HepG2 (cell line): ENCODE data around the gene RABGAP1L. TPM values are rescaled to one million over a fixed set of nuclear protein-coding genes. Genes with fewer than 3 reads are reported as not detected.
"Not testable (repeated sequence)": the region's sequence is repeated elsewhere in the genome, so short reads cannot be mapped to it uniquely, and the experiment has no call there.

ENCODE experiments used
- ATAC-seq: fragments of 200-7000 bp; cut with Tn5 transposase; 3 replicates; pipeline ENCODE4 v1.9.1; 2020; ENCODE audit warnings: mild to moderate bottlenecking, moderate library complexity
- BruUV-seq: library from RNA; stranded (reverse); fragments of 400-500 nt; replicated peaks from 2 replicates; lab custom pipeline; 2021; lab: Mats Ljungman, UMichigan
- CTCF ChIA-PET: fragments of 300-600 bp; formaldehyde crosslinking; extraction: SDS; loops from one replicate; lab custom pipeline; 2021; ENCODE audit warnings: low total read pairs, inconsistent platforms, low intra/inter-chr PET ratio; lab: Yijun Ruan, JAX
- POLR2A ChIA-PET: fragments of 350-600 bp; sonication (Branson Sonifier 250); formaldehyde crosslinking; loops from one replicate; lab custom pipeline; 2020; ENCODE audit warnings: antibody characterized with exemption, inconsistent platforms; lab: Yijun Ruan, JAX
- DNase-seq: peaks from one replicate; pipeline ENCODE4 v3.0.0-alpha.2; 2015; ENCODE audit warnings: low spot score
- FAIRE-seq: peaks from 3 replicates; lab custom pipeline; 2011; peaks lifted over from hg19 to GRCh38; lab: Jason Lieb, UNC
- H2AFZ ChIP-seq: one replicate; pipeline ENCODE4 v1.6.1; 2011; ENCODE audit warnings: low read length, inconsistent platforms
- H3K27ac ChIP-seq: fragments of 300-600 bp; 3 replicates; pipeline ENCODE4 v1.8.0; 2011; ENCODE audit warnings: mixed run types, mild to moderate bottlenecking, mixed read lengths, low read length, inconsistent platforms; ENCODE audit not compliant: insufficient read depth; ENCODE audit errors: extremely low read length
- H3K27me3 ChIP-seq, 2 experiments: fragments of 200-600 bp in 1 of 2; 2 replicates in 1 of 2; 3 replicates in 1 of 2; pipeline versions ENCODE4 v1.6.0 to v1.8.0; 2011; ENCODE audit warnings: low read length in 2 of 2, mild to moderate bottlenecking in 2 of 2, moderate library complexity in 2 of 2, inconsistent platforms in 1 of 2; ENCODE audit not compliant: insufficient read depth in 2 of 2, control insufficient read depth in 1 of 2
- H3K36me3 ChIP-seq, 2 experiments: fragments of 200-600 bp in 1 of 2; replicated peaks in 1 of 2; 2 replicates in 1 of 2; 3 replicates in 1 of 2; pipeline versions ENCODE4 v1.5.1 to v1.8.0; 2011; ENCODE audit warnings: low read length in 2 of 2, inconsistent platforms in 1 of 2; ENCODE audit not compliant: insufficient read depth in 2 of 2, control insufficient read depth in 1 of 2
- H3K4me1 ChIP-seq: 2 replicates; pipeline ENCODE4 v1.5.1; 2012; ENCODE audit warnings: low read length, inconsistent platforms; ENCODE audit not compliant: insufficient read depth
- H3K4me2 ChIP-seq: 2 replicates; pipeline ENCODE4 v1.6.0; 2011; ENCODE audit warnings: low read depth, low read length, inconsistent platforms
- H3K4me3 ChIP-seq, 3 experiments: fragments of 200-600 bp in 1 of 3; sonication (generic), shearing (Covaris generic) in 1 of 3; replicated peaks in 1 of 3; 2 replicates each; pipeline ENCODE4 v1.5.1; 2011 to 2016; ENCODE audit warnings: low read length in 3 of 3, inconsistent platforms in 2 of 3, low read depth in 2 of 3, mild to moderate bottlenecking in 2 of 3, control low read depth in 1 of 3, mixed read lengths in 1 of 3; ENCODE audit not compliant: insufficient read depth in 1 of 3
- H3K79me2 ChIP-seq: one replicate; pipeline ENCODE4 v1.6.1; 2011; ENCODE audit warnings: low read length, inconsistent platforms; ENCODE audit not compliant: insufficient read depth
- H3K9ac ChIP-seq: 2 replicates; pipeline ENCODE4 v1.6.0; 2011; ENCODE audit warnings: mild to moderate bottlenecking, low read depth, low read length, inconsistent platforms; ENCODE audit not compliant: insufficient read depth
- H3K9me3 ChIP-seq: 2 replicates; pipeline ENCODE4 v1.5.1; 2012; ENCODE audit warnings: mild to moderate bottlenecking, low read length
- H4K20me1 ChIP-seq: 2 replicates; pipeline ENCODE4 v1.6.0; 2011; ENCODE audit warnings: inconsistent platforms, mild to moderate bottlenecking, low read length, moderate library complexity; ENCODE audit not compliant: insufficient read depth
- GMEB1 ChIP-seq: sonication (generic); formaldehyde crosslinking; IDR thresholded peaks from 2 replicates; pipeline ENCODE4 v1.5.1; 2020; ENCODE audit warnings: missing genetic modification reagents, mild to moderate bottlenecking, borderline replicate concordance
- GRHL1 ChIP-seq: sonication (generic); formaldehyde crosslinking; conservative IDR thresholded peaks from 2 replicates; pipeline ENCODE4 v1.8.0; 2022; ENCODE audit warnings: missing genetic modification reagents
- HMGXB4 ChIP-seq, 2 experiments: sonication (generic) in 1 of 2; formaldehyde crosslinking in 1 of 2; IDR thresholded peaks; 2 replicates each; pipeline versions ENCODE4 v1.4.0 to v1.6.1; 2018 to 2020; ENCODE audit warnings: missing genetic modification reagents in 2 of 2, borderline replicate concordance in 1 of 2, low read depth in 1 of 2, mild to moderate bottlenecking in 1 of 2, missing biosample characterization in 1 of 2
- HNF4A ChIP-seq: sonication (generic); formaldehyde crosslinking; IDR thresholded peaks from 2 replicates; pipeline ENCODE4 v1.4.0; 2020; ENCODE audit warnings: missing genetic modification reagents
- RAD21 ChIP-seq: fragments of 450-650 bp; formaldehyde crosslinking; IDR thresholded peaks from 2 replicates; pipeline ENCODE4 v1.5.0; 2020; ENCODE audit warnings: mild to moderate bottlenecking
- ZNF773 ChIP-seq: sonication (generic); formaldehyde crosslinking; IDR thresholded peaks from 2 replicates; pipeline ENCODE4 v1.4.0; 2020; ENCODE audit warnings: missing genetic modification reagents, borderline replicate concordance
- WGBS: methylation state at CpG from one replicate; pipeline ENCODE4 v1.1.6; 2017; ENCODE audit warnings: low lambda C conversion rate; 5-methylcytosine and 5-hydroxymethylcytosine counted together
- in situ Hi-C: cut with HindIII; loops from 2 replicates; pipeline ENCODE4 v1.10.0; 2017; ENCODE audit warnings: low pct_unique_long_range_greater_than_20kb; ENCODE audit not compliant: extremely low pct_ligation_motif_present
- intact Hi-C: fragments of 100-400 bp; cut with micrococcal nuclease; formaldehyde crosslinking; loops from one replicate; pipeline ENCODE4 v1.10.0; 2022; ENCODE audit not compliant: unreplicated experiment
- polyA plus RNA-seq, 8 experiments: library from polyadenylated mRNA; depleted of rRNA in 3 of 8; stranded (reverse) in 7 of 8; unstranded in 1 of 8; fragments of >200 nt; fragmentation: Illumina TruSeq in 4 of 8; extraction: Trizol in 4 of 8; gene quantifications; 2 replicates each; pipeline versions ENCODE4 v1.2.1 to v1.2.3, GENCODE V29; 2011 to 2016; ENCODE audit warnings: low read depth in 4 of 8, missing spikeins in 1 of 8, mixed read lengths in 1 of 8; ENCODE audit not compliant: insufficient read depth in 1 of 8
- total RNA-seq, 5 experiments: library from RNA; depleted of rRNA; stranded (reverse); fragments of >200 nt; fragmentation: Illumina TruSeq; extraction: Trizol; gene quantifications; 2 replicates each; pipeline ENCODE4 v1.2.3, GENCODE V29; 2016; ENCODE audit warnings: low read depth in 1 of 5

Gene RABGAP1L
- total and polyA plus RNA-seq, 2 of the 13 experiments (the other 11 are each of a cell fraction or from before 2014, with no cell fraction given), result 7.9 to 22.6 TPM

- no peak for TF ChIP-seq ZNF773 (CRISPR knock-in tag)
- TF ChIP-seq HNF4A, result peak; percentile 85
Observed at GRCh38 chr1:174174461-174175329, 15.4 kb downstream of the RABGAP1L start (continued).

GRCh38 chr1:174178459-174178858, 19.1 kb downstream of the RABGAP1L start:
- FAIRE-seq, CTCF ChIA-PET, DNase-seq, H3K4me2 ChIP-seq, H2AFZ ChIP-seq, POLR2A ChIA-PET, ATAC-seq, H4K20me1 ChIP-seq, H3K27me3 ChIP-seq, intact Hi-C loops, H3K4me3 ChIP-seq, H3K27ac ChIP-seq, H3K36me3 ChIP-seq, H3K9me3 ChIP-seq, H3K9ac ChIP-seq, BruUV-seq, in situ Hi-C loops: not testable (repeated sequence)
- H3K79me2 ChIP-seq, result peaks cover 15% of the 10 kb centered on the region
- WGBS, result 98% methylated on average over 2 of the region's 2 CpGs
- H3K4me1 ChIP-seq, result peaks cover 18% of the 10 kb centered on the region

- CTCF ChIA-PET, result no interaction called here
- no TSS peak for BruUV-seq
- H3K27ac ChIP-seq, result no peak overlapping the region
- no peak for TF ChIP-seq GRHL1 (CRISPR knock-in tag)
- 0 out of 2 replicates have a peak, but pooled peaks have one; percentile 15 for TF ChIP-seq RAD21 (CRISPR knock-in tag)
- TF ChIP-seq GMEB1 (CRISPR knock-in tag), result no peak
- no peak for TF ChIP-seq HMGXB4 (CRISPR knock-in tag; IDR thresholded peaks at IDR 0.05; ENCODE audit: borderline replicate concordance in 1 of 2, low read depth in 1 of 2)
Observed at GRCh38 chr1:174189428-174190062, 30.2 kb downstream of the RABGAP1L start.

More at GRCh38 chr1:174189428-174190062, 30.2 kb downstream of the RABGAP1L start:
- Histone ChIP-seq H3K9ac (no peak overlapping the region), H3K79me2 (peaks cover 13% of the 10 kb centered on the region), H4K20me1 (no peaks in the 10 kb centered on the region), H3K9me3 (0 out of 2 replicates have a peak, but pooled peaks cover 5% of the 10 kb centered on the region), H3K36me3 (no peaks in the 10 kb centered on the region), H2AFZ (no peak overlapping the region), H3K27me3 (no peaks in the 10 kb centered on the region), H3K4me1 (peaks cover 9% of the 10 kb centered on the region), H3K4me3 (no peak overlapping the region), H3K4me2 (no peak overlapping the region)
- POLR2A ChIA-PET, result no interaction called here
- DNase-seq, result no peak
- peak; percentile 55 for ATAC-seq
- FAIRE-seq, result no peak
- 75% methylated on average over 4 of the region's 4 CpGs for WGBS
- intact Hi-C loops, result no loop called here
- in situ Hi-C loops, result no loop called here
